Neural cell (in vitro differentiated cells): ENCODE results near the gene SP140L.

ENCODE experiments used
- CTCF ChIP-seq: fragments of 450-650 bp; IDR thresholded peaks from 2 replicates; pipeline ENCODE4 v1.5.1; 2014; ENCODE audit warnings: antibody characterized with exemption, mild to moderate bottlenecking, moderate library complexity; ENCODE audit not compliant: poor library complexity, severe bottlenecking
- EP300 ChIP-seq: fragments of 450-650 bp; conservative IDR thresholded peaks from 2 replicates; pipeline ENCODE4 v1.6.1; 2014; ENCODE audit warnings: antibody characterized with exemption, mild to moderate bottlenecking, moderate library complexity; ENCODE audit not compliant: poor library complexity, severe bottlenecking
- POLR2AphosphoS5 ChIP-seq: IDR thresholded peaks from 2 replicates; pipeline ENCODE4 v1.6.1; 2012
- RAD21 ChIP-seq: fragments of 450-650 bp; conservative IDR thresholded peaks from 2 replicates; pipeline ENCODE4 v1.6.1; 2014; ENCODE audit warnings: antibody characterized with exemption, mild to moderate bottlenecking, moderate library complexity
- REST ChIP-seq: IDR thresholded peaks from 2 replicates; pipeline ENCODE4 v1.6.1; 2012; ENCODE audit warnings: borderline replicate concordance
- TAF1 ChIP-seq: IDR thresholded peaks from 2 replicates; pipeline ENCODE4 v1.6.1; 2012; ENCODE audit warnings: low read depth

GRCh38 chr2:230400454-230400853 lies 73.5 kb downstream of the SP140L start:
- no peak for TF ChIP-seq CTCF
- no peak for TF ChIP-seq TAF1
- no peak for TF ChIP-seq POLR2AphosphoS5
- TF ChIP-seq REST: no peak
- no peak for TF ChIP-seq EP300
- TF ChIP-seq RAD21: no peak
